ENCODE data around the gene LARP4B.

- no peak for TF ChIP-seq POLR2AphosphoS5 (IDR thresholded peaks at IDR 0.05; ENCODE audit: borderline replicate concordance, low read depth, low read length)
- no peak for TF ChIP-seq EZH2 (IDR thresholded peaks at IDR 0.05)
- no peak for TF ChIP-seq FOXP2 (optimal IDR thresholded peaks at IDR 0.05; ENCODE audit: control extremely low read depth, extremely low read length, insufficient read depth)
Observed at GRCh38 chr10:976316-976715, 44.8 kb upstream of the LARP4B start.
